Stimulated activated CD8-positive, alpha-beta memory T cell treated with anti-CD3 and anti-CD28 coated beads, Interleukin-12 subunit alpha, Interleukin-12 subunit beta, amount 100 ng/mL, for 4 hours (primary cell): ENCODE results near the gene CASK.

ENCODE experiments used
- DNase-seq: peaks from one replicate; pipeline ENCODE4 v3.0.0-alpha.2; 2020; ENCODE audit warnings: low read depth

Gene CASK

DNA sequence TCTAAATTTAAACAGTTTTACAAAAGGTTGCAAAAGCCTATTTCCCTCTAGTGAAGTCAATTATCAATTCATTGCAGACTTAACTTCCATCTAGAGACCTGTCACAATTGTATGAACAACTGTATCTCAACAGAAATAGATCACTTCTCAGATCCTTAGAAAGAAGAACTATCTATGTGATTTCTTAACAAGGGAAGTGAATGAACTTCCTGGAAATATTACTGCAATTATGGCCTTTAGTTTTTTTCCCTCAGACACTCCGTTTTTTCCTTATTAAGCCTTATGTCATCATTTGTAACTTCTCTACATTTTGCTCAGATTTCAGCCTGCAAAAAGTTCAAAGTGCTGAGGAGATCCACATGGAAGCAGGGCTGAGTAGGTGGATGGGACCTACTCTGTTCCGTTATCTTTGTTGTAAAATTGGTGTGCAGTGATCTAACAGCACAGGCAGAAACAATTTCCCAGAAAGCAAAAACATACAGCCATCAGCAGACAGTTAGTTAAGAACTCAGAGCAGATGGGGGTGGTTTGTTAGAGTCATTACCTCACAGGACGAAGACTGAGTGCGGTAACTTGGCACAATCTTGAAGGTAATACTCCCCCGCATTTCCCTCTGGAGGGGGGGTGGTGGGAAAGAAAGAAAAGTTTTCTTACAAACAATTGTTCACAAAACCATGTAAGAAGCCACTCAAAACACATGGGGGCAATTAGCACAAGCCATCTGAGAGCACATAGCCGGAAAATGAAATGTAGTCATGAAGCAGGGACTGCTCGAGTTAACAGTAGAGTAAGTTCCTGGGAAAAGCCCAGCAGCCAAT, 363.9 kb downstream of the CASK start:
- no peak for DNase-seq

GRCh38 chrX:41558531-41558930, 364.8 kb downstream of the CASK start:
- DNase-seq, result no peak

DNA sequence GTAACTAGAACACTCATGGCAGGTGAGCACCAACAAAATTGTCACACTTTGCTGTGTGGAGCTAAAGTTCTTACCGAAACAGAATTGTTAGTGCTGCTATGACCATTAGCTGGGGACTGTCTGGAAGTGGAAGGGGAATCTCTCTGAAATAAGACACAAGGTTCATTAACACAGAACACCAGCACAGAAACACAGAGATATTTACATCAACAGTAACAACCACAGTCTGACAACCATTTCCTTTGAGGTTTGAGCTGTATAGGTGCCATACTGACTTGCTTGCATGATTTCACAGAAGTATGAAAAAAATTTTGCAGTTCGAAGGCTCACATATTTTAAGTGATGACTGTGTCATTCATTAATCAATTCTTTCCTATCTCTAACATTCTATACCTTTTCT, 366.4 kb downstream of the CASK start:
- no peak for DNase-seq

DNA sequence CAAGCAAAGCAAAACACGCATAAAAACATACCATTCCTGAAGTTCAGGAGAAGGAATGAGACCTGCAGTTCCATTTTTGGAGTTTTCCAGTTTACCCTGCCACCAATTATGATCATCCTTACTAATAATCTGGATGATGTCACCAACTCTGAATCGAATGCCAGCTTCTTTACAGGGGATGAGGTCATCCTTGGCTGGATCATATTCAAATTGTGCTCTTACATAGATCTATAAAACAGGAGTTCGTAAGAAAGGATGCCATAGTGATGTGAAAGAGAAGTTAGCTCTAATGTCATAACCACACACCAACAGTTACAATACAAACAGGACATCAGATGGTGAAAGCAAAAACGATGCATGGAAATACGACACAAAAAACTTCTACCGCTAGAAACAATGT, 369.7 kb downstream of the CASK start:
- DNase-seq, result no peak

DNA sequence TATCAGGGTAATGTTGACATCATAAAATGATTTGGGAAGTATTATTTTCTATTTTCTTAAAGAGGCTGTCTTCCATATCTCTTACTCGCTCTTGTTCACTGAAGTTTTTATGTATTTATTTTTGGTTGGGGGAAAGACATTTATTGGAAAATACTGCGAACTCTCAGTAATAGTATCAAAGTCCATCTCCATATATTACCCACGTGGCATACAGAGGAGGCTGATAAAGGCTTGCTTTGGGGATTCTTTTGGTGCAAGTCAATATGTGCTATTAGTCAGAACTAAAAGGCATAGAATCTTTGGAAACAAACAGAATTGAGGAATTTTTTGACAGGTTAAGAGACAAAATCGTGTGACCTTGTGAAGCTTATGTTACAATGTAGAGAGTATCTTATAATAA, 374.9 kb downstream of the CASK start:
- no peak for DNase-seq

- no peak for DNase-seq
Measured at GRCh38 chrX:41543668-41544067, 379.7 kb downstream of the CASK start.

- DNase-seq, result no peak
Measured at GRCh38 chrX:41543025-41543424, 380.3 kb downstream of the CASK start.

DNA sequence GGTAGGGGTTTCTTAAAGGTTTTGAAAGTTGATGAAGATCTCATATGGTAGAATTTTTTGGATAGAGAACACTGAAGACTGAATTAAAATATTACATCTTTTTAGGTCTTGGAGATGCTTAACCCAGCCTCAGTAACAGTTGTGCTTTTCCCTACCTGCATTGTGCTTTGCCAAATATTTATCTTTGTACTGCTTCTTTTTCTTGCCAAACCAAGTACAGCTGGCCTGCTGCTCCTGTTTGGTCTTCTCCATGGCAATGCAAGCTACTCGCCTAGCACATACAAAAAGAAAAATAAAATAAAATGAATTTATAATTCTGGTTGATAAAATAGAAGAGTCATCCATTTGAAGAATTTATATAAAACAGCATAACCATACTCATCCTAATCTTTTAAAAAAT, 380.8 kb downstream of the CASK start:
- DNase-seq, result no peak

DNA sequence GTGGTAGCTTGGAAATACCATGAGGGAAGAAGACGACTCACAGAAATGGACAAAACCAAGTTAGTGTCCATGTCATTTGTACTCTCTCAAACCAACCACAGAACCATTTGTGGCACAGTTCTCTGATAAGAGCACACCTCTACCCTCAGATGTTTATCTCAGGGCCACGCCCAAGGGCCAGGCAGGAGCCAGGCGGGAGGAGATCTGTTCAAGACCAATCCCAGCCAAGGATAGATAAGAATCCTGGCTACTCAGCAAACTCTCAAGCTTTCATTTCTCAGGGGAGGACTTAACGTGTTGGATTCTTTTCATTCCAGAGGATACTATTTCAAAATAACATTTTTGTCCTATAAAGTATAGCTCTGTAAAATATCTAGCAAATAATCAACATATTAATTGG, 381.2 kb downstream of the CASK start:
- DNase-seq, result no peak

DNA sequence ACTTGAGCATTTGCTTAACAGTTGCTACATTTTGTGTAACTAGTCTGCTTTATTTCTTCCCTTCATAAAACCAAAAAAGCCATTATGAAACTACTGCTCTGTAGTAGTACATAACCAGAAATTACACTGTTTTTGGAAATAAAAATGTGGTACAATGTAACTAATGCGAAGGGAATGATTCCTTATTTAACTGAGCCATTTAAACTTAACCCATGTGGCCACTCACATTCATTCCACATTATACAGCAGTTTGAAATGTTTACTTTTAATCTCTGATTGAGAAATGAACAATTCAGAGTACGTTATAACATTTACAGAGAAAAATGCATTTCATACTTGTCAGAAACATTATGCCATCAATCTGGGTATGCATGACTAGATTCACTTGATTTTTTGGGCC, 382.0 kb downstream of the CASK start:
- no peak for DNase-seq

DNA sequence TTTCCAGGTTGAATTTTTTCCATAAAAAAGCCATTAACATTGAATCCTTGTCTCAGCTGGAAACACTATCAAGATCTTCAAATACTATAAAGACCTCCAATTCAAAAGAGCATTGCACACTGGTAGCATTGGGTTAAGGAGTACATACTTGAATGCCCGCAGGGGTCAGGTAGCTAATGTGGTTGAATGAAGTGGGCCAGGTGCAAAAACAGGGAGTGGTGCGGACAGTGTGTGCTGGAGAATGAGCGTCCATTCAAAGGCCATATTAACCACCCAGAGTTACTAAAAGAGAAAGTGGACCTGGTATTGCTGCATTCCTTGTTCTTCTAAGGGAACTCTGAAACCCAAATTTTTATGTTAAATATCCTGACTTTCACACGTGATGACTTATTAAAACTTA, 384.6 kb downstream of the CASK start:
- DNase-seq, result no peak

- DNase-seq, result no peak
Measured at GRCh38 chrX:41530085-41530484, 393.3 kb downstream of the CASK start.

DNA sequence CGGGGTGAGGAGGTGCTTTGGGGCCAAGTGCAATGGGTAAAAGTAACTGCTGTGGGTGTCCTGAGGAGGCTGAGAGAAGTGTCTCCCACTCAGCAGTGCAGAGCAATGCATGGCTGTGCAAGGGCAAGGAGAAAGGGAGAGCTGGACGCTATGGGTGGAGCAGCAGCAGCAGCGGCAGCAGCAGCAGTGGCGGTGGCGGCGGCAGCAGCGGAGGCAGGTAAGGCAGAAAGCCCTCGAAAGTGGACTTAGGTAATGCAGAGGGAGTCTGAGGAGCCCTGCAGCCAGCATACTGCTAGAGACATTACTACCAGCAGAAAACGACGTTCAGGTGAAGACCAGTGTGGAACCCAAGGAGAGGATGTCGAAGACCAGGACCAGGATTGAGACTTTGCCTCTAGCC, 394.1 kb downstream of the CASK start:
- DNase-seq, result no peak

DNA sequence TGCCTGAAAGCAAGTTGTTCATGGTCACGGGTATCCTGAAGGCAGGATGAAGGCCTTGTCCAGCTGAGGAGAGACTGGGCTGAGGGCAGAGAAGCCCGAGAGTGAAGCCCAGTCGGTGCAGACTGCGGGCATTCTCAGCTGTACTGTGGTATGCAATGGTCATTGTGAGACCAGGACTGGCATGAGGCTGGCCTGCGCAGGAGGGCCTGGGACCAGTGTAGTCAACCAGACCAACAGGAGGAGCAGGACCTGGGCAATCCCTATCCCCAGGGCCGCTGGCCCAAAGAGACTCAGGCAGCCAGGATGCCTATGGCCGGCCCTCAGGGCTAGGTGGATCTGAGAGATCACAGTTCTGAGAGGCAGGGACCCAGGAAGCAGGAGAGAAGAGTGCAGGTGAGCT, 394.6 kb downstream of the CASK start:
- DNase-seq, result no peak

- no peak for DNase-seq
Measured at GRCh38 chrX:41526925-41527324, 396.4 kb downstream of the CASK start.

DNA sequence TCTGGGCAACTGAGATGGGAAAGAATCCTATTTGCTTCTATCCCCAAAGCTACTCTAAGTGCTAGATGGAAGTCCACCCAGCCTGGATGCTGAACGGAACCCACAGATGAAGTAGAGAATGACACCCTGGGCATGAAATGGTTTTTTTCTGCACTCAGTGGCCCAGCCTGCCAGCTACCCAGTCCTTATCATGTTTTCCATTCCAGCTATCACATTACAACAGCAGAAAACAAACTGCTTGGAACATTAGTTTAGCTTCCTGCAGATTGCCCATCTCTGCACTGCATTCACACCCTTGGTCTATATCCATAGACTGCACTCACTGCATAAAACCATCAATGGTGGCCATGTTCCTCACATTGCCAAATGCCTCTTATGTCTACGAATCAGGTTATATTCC, 397.1 kb downstream of the CASK start:
- DNase-seq, result no peak

GRCh38 chrX:41522671-41523070, 400.7 kb downstream of the CASK start:
- no peak for DNase-seq

DNA sequence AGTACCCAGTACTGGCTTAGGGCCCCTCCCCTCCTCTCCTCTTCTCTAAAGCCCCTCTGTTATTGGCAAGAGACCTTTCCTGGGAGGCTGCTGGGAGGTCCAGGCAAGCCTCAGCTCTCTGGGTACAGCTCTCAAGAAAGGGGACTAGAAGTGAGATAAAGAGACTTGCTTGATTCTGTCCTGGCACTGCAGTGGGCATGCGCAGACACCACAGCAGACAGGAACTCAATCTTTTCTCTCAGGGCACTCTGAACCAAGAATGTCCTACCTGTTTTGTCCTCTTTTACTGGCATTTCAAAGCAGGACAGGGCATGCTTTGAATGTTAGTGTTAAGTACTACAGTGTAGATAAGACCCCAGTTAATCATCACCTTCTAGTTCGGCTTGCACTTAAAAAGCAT, 401.3 kb downstream of the CASK start:
- no peak for DNase-seq

- no peak for DNase-seq
Measured at GRCh38 chrX:41519468-41519867, 403.9 kb downstream of the CASK start.

DNA sequence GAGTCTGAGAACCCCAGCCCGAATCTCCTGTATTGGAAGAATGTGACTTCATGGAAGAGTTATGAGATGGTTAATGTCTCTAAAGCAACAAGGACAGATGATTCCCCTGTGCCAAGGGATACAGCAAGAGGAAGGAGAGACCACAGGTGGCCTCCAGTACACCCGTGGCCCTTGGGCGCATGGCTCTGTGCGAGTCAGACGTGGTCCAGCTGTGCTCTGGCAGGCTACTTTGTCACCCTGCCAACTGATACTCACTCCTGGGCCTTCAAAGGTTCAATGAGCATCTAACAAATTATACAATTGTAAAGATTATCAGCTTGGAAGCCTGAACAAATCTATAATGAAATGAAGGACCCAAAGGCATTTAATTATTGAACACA, 404.5 kb downstream of the CASK start:
- no peak for DNase-seq

DNA sequence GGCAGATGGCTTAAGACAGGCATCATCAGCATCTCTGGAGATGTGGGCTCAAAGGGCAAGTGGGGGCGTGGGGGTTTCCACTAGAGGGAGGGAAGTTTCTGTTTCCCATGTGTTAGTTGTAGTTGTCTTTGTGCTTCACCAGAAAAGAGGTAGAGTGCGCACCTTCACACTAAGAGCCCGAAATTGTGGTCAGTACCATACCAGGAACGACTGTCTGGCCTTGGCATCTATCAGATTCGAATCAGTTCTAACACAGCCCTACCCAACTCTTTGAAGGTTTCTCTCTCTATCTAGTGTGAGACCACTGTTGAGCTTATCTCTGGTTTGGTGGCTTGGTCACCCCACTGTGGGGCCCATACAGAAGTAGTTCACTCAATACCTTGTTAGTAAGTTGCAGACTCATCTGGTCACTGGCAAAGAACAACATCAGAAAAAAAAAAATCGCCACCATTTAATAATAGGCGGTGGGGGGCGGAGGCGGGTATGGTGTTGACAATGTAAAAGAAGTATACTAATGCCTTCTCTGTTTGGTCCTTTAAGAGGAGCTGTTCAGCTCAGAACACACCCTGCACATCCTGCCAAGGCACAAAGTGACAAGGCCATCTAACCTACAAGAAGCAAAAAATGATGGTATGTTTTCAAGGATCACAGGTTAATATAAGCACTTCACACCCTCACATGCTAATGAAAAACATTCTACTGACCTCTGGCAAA, 405.1 kb downstream of the CASK start:
- DNase-seq, result no peak

DNA sequence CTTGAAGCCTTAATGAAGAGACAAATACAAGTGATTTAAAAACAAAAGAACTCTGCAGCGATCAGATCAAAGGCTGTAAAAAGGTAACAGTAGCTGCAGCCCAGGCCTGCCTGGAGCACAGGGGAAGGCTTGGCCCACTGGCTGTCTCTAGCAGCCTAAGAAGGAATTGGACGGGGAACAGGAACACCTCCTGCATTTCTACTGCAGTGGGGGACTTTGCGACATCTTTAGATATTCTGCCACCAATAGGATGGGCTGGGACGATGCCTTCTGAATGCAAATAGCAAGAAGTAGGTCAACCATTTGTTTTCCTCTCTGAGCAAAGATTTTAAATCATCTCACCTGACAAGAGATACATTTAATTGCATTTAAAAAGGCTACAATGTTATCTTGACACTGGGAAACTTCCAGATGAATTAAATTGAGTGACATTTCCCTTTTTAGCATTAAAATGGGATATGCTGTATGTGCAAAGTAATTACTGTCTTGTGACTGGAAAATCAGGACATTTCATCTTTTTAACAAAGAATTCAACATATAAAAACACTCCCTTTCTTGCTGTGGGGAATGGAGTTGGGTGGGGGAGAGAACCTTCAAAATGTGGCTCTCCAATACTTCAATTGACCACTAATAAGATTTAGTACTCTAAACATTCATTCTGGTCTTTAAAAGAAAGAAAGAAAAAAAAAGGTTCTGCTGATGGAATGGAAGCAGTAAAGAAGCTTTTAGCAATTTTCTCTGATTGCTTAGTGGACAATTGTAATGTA, 406.2 kb downstream of the CASK start:
- no peak for DNase-seq

DNA sequence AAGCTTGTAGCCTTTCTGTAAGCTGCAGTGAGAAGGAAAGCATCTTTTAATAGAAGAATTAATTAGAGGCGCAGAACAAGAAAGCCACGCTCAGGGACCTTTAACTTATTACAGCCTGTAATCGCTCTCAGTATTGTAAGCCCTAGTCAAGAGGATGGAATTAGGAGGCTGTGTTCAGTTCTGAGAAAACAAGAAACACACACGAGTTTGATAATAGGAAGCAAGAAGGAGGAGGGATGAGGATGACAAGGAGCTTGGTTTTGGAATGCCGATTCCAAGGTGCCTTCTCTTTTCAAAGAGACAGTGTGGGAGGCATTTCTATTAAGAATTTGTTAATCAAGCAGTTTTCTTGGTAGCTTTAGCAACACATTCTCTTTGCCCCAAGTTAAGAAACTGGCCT, 406.9 kb downstream of the CASK start:
- no peak for DNase-seq
